Daoy (cell line): Measurements from ENCODE around the gene SFXN5. TPM values are rescaled to one million over a fixed set of nuclear protein-coding genes. Genes with fewer than 3 reads are reported as not detected.
A peak's percentile ranks its signal among the peaks of the same experiment; 100 is the strongest.

Source experiments
- DNase-seq: peaks from one replicate; pipeline ENCODE4 v3.0.0-alpha.2; 2015; ENCODE audit warnings: low read depth
- total RNA-seq: library from RNA; depleted of rRNA; stranded (reverse); fragments of >200 nt; shearing (Covaris generic); gene quantifications from 2 replicates; pipeline ENCODE4 v1.2.3, GENCODE V29; 2014

SFXN5 gene
- total RNA-seq, 1 experiment from 2014 or later, result 11.0 TPM

DNA sequence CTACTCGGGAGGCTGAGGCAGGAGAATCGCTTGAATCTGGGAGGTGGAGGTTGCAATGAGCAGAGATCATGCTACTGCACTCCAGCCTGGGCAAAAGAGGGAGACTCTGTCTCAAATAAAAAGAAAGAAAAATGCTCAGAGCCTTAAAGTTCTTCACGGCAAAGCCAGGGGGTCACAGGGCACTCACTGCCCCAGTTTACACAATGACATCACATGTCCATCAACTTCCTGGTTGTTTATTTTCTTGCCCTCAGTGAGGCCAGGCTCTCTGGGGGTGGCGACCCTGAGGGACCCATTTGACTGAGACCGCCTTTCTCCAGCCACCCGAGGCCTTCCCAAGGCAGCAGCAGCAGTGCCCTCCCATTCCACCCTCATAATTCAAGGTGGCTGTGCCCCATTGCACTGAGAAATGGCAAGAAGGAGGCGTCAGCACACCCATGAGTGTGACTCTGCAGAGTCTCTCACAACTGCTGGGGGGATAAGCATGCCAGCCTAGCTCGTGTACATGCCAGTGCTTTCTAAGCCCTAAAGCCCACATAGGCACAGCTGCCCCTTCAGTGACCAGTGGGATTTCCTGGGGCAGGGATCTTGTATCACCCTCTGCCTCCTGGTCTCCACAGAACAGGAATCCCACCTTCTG lies 50.0 kb downstream of the SFXN5 start:
- DNase-seq, result no peak

DNA sequence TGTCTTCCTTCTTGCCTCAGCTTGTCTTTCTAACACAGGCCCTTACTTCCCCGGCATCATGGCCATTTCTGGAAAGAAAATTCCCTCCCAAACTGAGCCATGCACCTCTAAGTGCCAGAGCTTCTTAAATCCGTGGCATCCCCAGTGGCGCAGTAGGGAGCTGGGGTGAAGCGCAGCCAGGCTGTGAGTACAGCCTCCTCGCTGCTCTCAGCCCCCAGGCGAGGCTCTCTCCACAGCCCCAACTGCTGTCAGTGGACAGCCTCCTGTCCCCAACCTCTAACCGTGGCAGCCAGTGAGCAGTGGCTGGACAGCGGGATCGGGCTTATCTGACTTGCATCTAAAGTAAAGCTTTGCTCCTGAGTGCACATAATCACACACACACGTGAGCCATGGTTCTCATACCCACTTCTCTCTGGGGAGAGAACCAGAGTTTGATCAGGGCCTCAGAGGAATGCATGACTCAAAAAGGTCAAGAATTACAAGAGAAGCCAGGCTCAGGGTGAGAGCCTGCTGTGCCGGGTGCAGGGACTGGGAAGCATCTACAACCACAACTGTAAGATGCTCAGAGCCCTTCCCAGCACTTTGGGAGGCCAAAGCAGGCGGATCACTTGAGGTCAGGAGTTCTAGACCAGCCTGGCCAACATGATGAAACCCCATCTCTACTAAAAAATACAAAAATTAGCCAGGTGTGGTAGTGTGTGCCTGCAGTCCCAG lies 50.7 kb downstream of the SFXN5 start:
- peak; percentile 33 for DNase-seq

DNA sequence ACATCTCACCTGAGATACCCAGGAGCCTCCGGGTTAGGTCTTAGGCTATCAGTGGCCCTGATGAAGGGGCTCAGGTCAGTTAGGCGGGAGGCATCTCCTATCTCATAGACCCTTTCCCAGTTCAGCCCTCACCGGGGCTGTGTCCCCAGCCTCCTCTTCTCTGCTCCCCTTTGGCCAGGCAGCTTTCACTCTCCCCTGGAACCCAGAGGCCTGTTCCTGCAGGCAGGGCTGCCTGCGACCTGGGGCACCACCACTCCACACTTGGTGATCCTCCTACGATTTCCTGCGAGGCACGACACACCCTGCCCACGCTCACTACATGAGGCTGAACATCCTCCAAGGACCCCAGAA lies 51.2 kb downstream of the SFXN5 start:
- DNase-seq, result no peak

DNA sequence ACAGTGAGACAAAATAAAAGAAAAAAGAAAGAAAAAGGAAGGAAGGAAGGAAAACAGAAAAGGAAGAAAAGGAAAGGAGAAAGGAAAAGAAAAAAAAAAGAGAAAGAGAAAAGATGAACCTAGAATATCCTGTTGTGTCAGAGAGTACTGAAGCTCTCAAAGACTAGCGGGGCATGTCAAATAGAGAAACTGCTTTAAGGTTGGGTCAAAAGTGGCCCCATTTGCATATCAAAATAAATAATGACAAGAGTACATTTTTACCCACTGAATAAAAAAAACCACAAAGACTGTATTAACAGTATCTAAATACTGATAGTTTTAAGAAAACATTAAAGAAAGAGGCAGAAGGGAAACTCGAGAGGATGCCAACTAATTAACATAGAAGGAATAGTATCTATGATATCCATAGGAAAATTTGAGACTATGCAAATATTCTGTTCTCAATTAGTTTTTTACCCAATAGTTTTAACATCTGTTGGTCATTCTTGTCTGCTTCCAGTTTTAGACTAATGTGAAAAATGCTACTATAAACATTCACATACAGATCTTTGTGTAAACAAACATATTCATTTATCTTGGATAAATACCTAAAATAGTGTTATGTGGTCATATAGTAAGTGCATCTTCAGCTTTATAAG lies 53.2 kb downstream of the SFXN5 start:
- no peak for DNase-seq

DNA sequence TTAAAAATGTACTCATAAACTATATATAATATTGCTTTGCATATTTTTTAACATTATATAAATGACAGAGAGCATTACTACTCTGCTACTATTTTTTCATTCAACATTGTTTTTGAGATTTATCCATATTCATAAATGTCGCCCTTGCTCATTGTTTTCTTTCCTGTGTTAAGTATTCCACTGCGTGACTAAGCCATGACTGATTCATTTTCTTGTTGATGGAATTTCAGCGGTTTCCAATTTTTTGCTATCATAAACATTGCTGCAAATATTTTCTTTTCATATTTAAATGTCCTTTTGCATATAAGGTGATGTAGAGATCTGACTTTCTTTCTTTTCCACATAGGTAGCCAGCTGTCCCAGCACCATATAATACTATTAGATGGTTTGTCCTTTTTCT lies 57.6 kb downstream of the SFXN5 start:
- peak; percentile 30 for DNase-seq

DNA sequence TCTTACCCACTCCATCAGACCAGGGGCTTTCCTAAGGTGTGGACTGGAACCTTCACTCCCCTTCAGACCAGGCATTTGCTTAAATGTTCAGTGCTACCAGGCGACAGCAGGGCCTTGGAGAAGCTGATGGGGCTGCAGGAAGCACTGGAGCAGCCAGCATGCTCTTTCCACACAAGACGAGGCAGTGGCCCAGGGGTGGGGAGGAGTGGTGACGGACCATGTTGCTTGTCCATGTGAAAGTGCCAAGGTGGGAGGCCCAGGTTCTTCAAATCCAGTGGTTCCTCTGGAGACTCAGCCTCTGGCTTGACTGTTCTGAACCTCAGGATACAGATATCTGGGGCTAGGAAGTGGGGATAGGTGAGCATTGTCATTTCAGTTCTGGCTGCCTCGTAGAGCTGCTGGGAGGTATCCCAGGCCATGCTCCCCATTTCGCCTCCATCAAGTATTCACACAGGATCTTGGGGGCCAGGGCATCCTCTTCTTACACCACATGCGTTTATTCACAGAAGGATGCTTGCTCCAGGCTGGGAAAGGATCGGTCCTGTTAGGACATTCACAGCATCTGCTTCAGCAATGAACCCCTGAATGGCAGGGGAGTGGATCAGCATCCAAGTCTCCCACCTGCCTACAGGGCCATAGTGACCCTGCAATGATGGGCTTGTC lies 62.2 kb downstream of the SFXN5 start:
- DNase-seq, result no peak

DNA sequence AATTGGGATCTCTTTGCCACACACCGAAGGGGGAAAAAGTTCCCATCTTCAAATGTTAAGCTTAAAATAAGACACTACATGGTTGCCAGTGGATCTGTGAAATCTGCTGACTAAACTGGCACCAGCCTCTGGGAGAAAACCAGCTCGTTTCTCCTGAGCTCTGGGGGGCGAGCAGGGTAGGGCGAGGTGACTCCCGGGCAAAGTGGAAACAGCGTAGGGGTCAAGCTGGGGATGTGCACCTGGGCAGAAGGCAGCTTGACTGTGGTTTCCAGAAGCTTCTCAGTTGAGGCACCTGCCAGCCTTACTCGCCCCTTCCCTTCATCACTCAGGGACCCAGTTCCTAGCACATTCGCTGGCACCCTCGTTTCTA lies 62.8 kb downstream of the SFXN5 start:
- DNase-seq, result no peak

DNA sequence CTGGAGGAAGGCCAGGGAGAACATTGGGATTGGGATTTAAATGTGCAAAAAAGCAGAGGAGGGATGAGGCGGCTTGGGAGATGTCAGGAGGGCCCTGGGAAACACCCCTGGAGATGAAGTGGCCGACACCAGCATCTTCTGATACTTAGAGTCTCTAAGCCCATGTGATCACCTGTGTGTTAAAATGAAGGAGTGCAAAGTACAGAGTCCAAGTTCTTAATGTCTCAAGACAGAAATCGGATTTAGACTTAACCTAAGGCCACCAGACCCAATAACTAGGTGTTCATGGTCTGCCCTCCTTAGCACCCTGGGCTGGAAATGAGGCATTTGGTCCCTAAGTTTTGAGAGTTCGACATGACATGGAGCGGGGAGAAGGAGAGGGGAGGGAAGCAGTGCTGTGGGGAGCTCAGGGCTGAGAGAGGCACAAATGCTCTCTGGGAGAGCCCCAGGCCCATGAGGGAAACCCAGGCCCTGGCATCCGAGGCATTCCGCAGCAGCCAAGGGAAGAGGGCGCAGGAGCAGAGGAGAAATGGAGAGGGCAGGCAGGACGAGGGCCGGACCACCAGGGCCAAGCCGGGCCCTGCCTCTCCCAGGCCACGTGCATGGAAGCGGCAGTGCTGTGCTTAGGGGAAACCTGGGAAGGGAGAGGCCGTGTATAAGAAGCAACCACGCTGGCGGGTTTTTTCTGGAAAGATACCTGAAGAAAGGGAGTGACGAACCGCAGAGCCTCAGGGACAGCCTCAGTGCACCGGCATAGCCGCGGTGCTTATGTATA lies 63.3 kb downstream of the SFXN5 start:
- no peak for DNase-seq

DNA sequence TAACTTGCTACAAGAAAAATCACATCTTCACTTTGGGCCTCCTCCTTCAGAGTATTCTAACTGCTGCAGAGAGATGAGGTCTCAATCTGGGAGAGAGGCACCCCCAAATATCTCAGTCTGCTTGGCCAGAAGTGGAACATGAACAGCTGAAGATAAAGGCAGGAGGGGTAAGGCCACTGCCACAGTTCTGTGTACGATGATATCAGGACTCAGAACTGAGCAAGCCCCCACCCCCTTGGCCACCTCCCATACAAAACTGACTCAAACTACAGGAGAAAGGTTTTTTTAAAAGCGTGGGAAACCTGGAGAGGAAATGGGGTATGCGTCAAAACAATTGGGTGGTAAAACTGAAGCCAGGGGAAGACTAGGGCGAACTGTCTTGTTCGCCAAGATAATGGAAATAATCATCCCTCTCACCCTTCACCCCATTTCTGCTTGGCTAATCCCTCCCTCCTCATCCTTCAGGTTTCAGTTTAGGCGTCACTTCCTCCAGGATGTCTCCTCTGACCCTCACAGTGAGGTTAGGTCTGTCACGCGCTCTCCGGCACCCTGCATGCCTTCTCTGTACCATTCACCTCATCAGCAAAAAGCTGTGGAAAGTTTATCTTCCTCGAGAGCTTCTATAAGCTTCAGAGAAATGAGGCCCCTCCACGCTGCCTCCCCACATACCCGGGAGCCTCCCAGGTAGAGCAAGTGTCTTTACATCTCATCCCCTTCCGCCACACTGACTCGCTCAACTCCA lies 64.4 kb downstream of the SFXN5 start:
- DNase-seq, result no peak

DNA sequence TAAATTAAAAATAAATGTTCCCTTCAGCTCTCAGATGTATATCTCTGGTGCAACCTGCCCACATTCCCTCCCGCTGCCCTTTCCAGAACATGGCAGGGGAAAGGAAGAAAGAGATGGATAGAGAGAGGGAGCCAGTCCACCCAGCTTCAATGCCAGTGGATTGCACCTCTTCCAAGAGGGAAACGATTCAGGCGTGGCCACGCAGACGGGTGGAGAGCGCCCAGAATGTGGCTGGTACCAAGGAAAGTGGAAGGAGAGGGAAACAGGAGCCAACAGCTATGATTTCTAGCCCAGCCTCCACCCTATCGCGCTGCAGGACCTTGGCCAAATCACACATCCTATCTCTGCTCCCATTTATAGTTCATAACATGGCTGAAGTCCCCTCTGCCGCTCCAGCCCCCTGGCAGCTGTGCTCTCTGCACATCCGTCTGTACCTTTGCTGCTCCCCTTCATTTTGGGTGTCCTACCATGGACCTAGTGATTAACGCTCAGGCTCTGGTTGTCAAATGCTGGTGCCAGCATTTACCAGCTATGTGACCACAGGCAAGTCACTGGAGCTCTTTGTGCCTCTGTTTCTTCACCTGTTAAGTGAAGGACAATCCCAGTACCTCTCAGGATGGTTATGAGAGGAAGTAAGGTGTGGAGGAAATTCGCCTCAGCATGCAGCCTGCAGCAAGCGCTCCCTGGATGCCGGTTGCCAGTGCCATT lies 66.5 kb downstream of the SFXN5 start:
- DNase-seq, result no peak

DNA sequence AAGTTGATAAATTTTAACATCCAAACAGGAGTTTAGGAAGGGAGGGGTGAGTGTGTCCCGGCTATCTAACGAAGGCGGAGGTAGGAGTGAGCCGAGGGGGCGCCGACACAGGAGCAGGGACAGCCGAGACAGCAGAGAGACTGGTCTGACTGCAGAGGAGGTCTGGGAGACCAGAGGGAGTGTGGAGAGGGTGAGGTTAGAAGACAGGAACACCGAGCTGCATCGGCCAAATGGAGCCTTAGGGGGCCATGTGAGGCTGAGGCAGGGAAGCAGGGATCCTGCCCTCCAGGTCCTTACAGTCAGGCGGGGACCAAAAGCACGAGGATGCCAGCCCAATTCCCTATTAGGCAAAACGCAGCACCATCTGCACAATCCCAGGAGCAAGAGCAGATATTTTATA lies 67.0 kb downstream of the SFXN5 start:
- DNase-seq, result no peak

DNA sequence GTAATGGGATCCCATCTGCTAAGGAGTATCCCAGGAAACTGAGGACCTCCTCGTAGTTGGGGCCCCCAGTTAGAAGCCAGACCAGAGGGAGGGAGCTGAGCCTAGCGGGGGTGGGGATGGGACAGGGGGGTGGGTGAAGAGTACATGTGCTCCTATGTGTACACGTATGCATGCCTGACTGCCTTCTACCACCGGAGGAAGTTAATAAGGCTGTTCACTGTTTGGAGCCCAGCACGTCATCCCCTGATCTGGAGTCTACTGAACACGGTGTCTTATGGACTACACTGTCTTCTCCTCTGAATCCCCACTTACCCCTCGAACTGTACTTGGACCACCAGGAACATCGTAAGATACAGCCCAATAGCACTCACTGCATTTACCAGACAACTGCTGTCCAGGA lies 68.5 kb downstream of the SFXN5 start:
- no peak for DNase-seq

DNA sequence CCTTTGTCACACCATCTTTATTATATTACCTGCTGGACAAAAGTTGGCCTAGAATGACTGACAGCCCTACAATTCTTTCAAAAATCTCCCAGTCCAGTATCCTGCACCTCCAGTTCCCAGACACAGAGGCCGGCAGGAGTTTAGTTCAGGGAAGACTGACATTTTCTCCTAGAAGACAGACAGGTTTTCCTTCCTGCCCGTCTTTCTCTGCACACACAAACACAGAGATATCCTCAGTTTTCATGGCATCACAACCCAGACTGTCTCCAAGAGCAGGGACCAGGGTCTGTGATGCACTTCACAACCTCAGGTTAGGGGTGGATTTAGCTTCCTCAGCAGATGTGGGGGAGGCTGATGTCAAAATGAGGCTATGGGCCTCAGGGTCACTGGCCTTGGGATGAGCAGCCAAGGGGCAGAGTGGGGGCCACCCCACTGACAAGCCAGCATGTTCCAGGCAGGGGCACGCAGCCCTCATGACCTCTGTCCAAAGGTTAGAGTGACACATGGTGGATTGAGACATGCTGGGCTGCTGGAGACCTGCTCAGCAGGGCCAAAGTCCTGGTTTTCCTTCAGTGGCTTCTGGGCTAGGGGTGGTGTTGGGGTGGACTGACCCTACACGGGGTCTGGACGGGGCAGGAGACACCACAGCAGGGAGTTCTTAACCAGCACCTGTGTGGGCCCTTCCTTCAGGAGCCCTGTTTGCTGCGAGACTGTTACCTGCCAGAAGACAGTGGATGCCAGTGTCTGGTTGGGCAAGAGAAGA lies 70.5 kb downstream of the SFXN5 start:
- DNase-seq, result no peak

DNA sequence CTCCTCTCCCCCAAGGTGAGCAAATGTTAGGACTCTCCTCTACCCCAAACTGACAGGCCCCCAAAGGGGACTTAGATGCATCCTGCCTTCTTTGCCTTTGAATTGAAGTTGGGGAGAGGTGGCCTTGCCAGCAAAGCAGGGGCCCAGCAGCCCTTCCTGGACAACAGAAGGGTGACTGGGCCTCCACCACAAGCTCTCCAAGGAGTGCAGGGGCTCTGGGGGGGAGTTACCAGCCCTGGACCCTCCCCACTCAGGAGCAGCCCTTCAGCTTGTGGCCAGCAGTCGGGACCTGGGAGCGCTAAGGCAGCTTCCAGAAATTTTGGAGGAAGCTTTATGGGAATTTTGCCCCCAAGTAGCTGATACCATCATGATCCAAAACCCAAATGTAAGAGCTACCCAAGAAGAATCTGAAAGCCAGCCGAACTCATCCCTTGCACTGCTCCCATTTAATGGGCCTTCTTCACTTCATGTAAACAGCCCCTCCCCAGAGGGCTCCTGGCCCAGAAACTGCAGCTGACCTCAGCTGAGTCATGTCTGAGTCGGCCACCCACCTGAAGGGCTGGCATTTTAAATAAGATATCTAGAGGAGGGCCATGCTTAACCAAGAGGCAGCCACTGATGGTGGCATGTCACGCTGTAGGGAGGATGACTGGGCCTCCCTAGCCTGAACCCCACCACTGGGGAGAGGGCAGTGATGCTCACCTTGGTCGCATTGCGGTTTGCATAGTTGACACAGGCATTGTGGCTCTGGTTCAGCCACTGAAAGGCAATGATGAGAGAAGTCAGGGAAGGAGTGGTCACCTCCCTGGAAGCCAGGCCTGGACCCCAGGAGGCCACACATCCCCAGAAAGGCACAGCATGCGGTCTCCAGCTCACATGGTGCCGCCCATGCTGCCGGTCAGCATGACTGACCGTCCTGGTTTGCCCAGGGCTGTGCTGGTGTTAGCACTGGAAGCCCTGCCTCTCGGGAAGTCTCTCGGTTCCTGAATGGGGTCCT lies 71.5 kb downstream of the SFXN5 start:
- peak; percentile 78 for DNase-seq

DNA sequence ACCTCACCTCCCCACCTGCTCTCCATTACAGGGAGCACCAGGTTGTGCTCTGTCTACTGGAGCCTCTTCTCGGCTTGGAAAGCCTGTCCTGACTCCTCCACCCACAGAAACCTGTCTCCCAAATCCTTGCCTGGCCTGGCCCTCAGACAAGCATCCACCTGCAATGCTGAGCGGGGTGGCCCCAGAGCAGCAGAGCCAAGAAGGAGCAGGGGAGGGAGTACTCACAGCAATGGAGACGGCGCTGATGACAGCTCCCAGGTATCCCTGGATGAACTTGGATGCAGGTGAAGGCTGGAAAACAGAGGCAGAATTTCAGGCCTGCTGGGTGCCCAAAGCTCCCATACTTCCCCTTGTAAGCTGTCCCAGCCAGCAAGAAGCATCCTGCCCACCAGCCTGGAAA lies 72.8 kb downstream of the SFXN5 start:
- no peak for DNase-seq

DNA sequence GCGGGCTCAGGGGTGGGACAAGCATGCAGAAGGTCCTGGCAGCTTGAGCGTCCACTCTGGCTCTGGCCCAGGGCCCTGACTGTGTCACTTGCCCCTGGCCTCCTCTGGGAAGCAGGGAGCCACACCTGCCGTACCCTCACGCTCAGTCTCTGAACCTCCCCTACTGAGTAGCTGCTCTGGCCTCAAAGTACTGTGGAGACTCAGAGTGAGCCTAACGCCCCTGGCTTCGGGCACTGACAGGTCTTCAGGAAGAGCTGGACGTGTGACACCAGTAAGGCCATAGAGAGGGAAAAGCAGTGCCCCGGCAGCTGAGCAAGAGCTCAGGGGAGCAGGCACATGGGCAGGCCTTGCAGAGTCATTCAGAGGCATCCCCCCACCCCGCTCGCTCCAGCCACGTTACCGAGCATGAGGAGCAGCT lies 73.3 kb downstream of the SFXN5 start:
- no peak for DNase-seq

DNA sequence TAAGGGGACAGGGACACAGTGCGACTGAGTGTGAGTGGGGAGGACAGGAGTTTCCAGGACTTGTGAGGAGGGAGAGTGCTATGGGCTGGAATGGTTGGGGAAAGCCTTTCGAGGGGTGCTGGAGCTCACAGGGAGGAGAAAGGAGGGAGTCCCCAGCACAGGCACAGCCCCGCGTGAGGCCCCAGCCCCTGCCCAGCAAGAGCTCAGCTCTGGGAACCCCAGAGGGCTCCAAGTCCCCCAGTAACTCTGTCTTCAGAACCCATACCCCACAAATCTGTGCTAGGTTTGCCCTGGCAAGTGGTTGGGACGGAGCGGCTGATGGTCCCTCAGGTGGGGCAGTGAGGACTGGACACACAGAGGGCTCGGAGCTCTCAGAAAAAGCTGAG lies 75.4 kb downstream of the SFXN5 start:
- DNase-seq, result no peak

DNA sequence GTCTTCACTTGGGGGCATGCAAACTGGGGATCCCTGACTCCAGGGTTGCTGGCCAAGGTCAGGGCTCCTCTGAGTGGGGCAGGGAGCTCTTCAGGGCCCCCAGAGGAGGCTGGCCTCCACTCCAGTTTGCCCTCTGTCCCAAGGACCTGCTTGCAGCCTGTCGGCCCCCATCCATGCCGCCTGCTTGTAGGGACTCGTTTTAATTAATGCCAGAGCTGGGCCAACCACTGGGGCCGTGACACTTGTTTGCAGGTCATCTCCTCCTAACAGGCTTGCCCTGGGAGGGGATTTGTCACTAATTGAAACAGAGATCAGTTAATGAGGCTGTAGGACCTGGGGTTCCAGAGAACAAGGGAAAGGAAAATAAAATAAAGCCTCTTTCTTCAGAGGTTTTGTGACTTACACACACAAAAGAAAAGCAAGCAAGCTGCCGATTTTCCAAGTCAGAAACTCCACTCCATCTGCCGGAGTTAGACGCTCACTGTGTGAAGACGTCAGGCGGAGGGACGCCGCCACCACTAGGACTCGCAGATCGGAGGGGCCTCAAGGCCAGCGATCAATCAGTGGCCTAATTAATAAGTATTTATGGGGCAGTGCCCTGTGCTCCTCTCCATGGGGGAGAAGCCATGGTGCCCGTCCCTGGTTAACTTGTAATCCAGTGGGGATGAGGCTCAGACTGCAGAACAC lies 75.9 kb downstream of the SFXN5 start:
- no peak for DNase-seq
